ENCODE measurements around the gene RELL1.
A peak's percentile ranks its signal among the peaks of the same experiment; 100 is the strongest.

Gene RELL1

GRCh38 chr4:37665333-37666320, 20.5 kb downstream of the RELL1 start:
- DNase-seq (ENCODE audit: low spot score), result no peak

- no peak for DNase-seq (ENCODE audit: low spot score)
These were observed 21.5 kb downstream of the RELL1 start for GRCh38 chr4:37664696-37665095.

- no peak for DNase-seq (ENCODE audit: low spot score)
These were observed 22.6 kb downstream of the RELL1 start for GRCh38 chr4:37663552-37663951.

GRCh38 chr4:37662861-37663390, 23.2 kb downstream of the RELL1 start:
- no peak for DNase-seq (ENCODE audit: low spot score)

GRCh38 chr4:37662251-37662650, 23.9 kb downstream of the RELL1 start:
- DNase-seq (ENCODE audit: low spot score), result no peak

GRCh38 chr4:37661772-37662171, 24.4 kb downstream of the RELL1 start:
- no peak for DNase-seq (ENCODE audit: low spot score)

GRCh38 chr4:37659696-37660095, 26.5 kb downstream of the RELL1 start:
- no peak for DNase-seq (ENCODE audit: low spot score)

GRCh38 chr4:37656649-37657048, 29.5 kb downstream of the RELL1 start:
- DNase-seq (ENCODE audit: low spot score), result no peak

GRCh38 chr4:37653601-37654000, 32.6 kb downstream of the RELL1 start:
- no peak for DNase-seq (ENCODE audit: low spot score)

- no peak for DNase-seq (ENCODE audit: low spot score)
These were observed 33.2 kb downstream of the RELL1 start for GRCh38 chr4:37652747-37653527.

- no peak for DNase-seq (ENCODE audit: low spot score)
These were observed 34.3 kb downstream of the RELL1 start for GRCh38 chr4:37651781-37652377.

- no peak for DNase-seq (ENCODE audit: low spot score)
These were observed 35.7 kb downstream of the RELL1 start for GRCh38 chr4:37650481-37650880.

- DNase-seq (ENCODE audit: low spot score), result no peak
These were observed 36.9 kb downstream of the RELL1 start for GRCh38 chr4:37649268-37649667.

- no peak for DNase-seq (ENCODE audit: low spot score)
These were observed 37.9 kb downstream of the RELL1 start for GRCh38 chr4:37648084-37648817.

- DNase-seq (ENCODE audit: low spot score), result no peak
These were observed 39.9 kb downstream of the RELL1 start for GRCh38 chr4:37646247-37646646.

- DNase-seq (ENCODE audit: low spot score), result no peak
These were observed 40.4 kb downstream of the RELL1 start for GRCh38 chr4:37645736-37646135.

GRCh38 chr4:37644962-37645361, 41.2 kb downstream of the RELL1 start:
- no peak for DNase-seq (ENCODE audit: low spot score)

GRCh38 chr4:37641886-37642849, 44.0 kb downstream of the RELL1 start:
- no peak for DNase-seq (ENCODE audit: low spot score)

- no peak for DNase-seq (ENCODE audit: low spot score)
These were observed 44.8 kb downstream of the RELL1 start for GRCh38 chr4:37641352-37641751.

GRCh38 chr4:37639551-37640285, 46.5 kb downstream of the RELL1 start:
- peak; percentile 14 for DNase-seq (ENCODE audit: low spot score)
